ENCODE data around the gene F11R. TPM values are rescaled to one million over a fixed set of nuclear protein-coding genes. Genes with fewer than 3 reads are reported as not detected.

The F11R gene
- total and polyA plus RNA-seq, 2 donors (not counting 1 experiment from before 2014, with no cell fraction given), result 0.50 to 0.66 TPM

- Histone ChIP-seq H3K27me3 (ENCODE audit: control insufficient read depth, insufficient read depth, low read length) (no peaks in the 10 kb centered on the region), H4K20me1 (ENCODE audit: control insufficient read depth, extremely low read depth, insufficient read depth, low read length) (no peaks in the 10 kb centered on the region), H2AFZ (ENCODE audit: low read length) (no peak overlapping the region), H3K36me3 (ENCODE audit: control insufficient read depth, insufficient read depth, low read length) (no peaks in the 10 kb centered on the region), H3K9ac (ENCODE audit: insufficient read depth, low read length) (no peak overlapping the region), H3K4me3 (replicated peaks in 1 of 4; ENCODE audit: control extremely low read depth in 1 of 4, insufficient read depth in 1 of 4, low read depth in 3 of 4, low read length in 4 of 4) (no peak overlapping the region), H3K27ac (ENCODE audit: insufficient read depth, low read length) (no peak overlapping the region), H3K4me1 (ENCODE audit: control insufficient read depth, extremely low read depth, insufficient read depth, low read length) (no peaks in the 10 kb centered on the region), H3K79me2 (ENCODE audit: control insufficient read depth, insufficient read depth, low read length) (no peaks in the 10 kb centered on the region), H3K9me3 (ENCODE audit: control insufficient read depth, insufficient read depth, low read depth, low read length) (no peaks in the 10 kb centered on the region), H3K4me2 (ENCODE audit: extremely low read depth, insufficient read depth, low read length) (no peak overlapping the region)
- DNase-seq (ENCODE audit: low read depth in 2 of 2), result no peak
- TF ChIP-seq CTCF (conservative IDR thresholded peaks at IDR 0.05 in 1 of 2, IDR thresholded peaks at IDR 0.05 in 1 of 2; ENCODE audit: low read depth in 1 of 2, low read length in 2 of 2) (no peak), EZH2 (IDR thresholded peaks at IDR 0.05; ENCODE audit: low read length, missing control alignments) (no peak)
Observed at GRCh38 chr1:160999376-160999775, 21.6 kb downstream of the F11R start.

GRCh38 chr1:160997323-160998038, 23.5 kb downstream of the F11R start:
- Histone ChIP-seq H3K27me3 (ENCODE audit: control insufficient read depth, insufficient read depth, low read length) (no peaks in the 10 kb centered on the region), H3K27ac (ENCODE audit: insufficient read depth, low read length) (no peak overlapping the region), H3K4me2 (ENCODE audit: extremely low read depth, insufficient read depth, low read length) (no peak overlapping the region), H3K9ac (ENCODE audit: insufficient read depth, low read length) (no peak overlapping the region), H3K79me2 (ENCODE audit: control insufficient read depth, insufficient read depth, low read length) (no peaks in the 10 kb centered on the region), H4K20me1 (ENCODE audit: control insufficient read depth, extremely low read depth, insufficient read depth, low read length) (no peaks in the 10 kb centered on the region), H3K36me3 (ENCODE audit: control insufficient read depth, insufficient read depth, low read length) (no peaks in the 10 kb centered on the region), H3K4me3 (replicated peaks in 1 of 4; ENCODE audit: control extremely low read depth in 1 of 4, insufficient read depth in 1 of 4, low read depth in 3 of 4, low read length in 4 of 4) (no peak overlapping the region), H3K9me3 (ENCODE audit: control insufficient read depth, insufficient read depth, low read depth, low read length) (no peaks in the 10 kb centered on the region), H3K4me1 (ENCODE audit: control insufficient read depth, extremely low read depth, insufficient read depth, low read length) (no peaks in the 10 kb centered on the region), H2AFZ (ENCODE audit: low read length) (no peak overlapping the region)
- DNase-seq (ENCODE audit: low read depth in 2 of 2), result peak; percentile 63
- TF ChIP-seq EZH2 (IDR thresholded peaks at IDR 0.05; ENCODE audit: low read length, missing control alignments), result no peak
- peak; percentile 65 to 72 for TF ChIP-seq CTCF (conservative IDR thresholded peaks at IDR 0.05 in 1 of 2, IDR thresholded peaks at IDR 0.05 in 1 of 2; ENCODE audit: low read depth in 1 of 2, low read length in 2 of 2)

- Histone ChIP-seq H4K20me1 (ENCODE audit: control insufficient read depth, extremely low read depth, insufficient read depth, low read length) (no peaks in the 10 kb centered on the region), H3K79me2 (ENCODE audit: control insufficient read depth, insufficient read depth, low read length) (no peaks in the 10 kb centered on the region), H3K9me3 (ENCODE audit: control insufficient read depth, insufficient read depth, low read depth, low read length) (no peaks in the 10 kb centered on the region), H3K27me3 (ENCODE audit: control insufficient read depth, insufficient read depth, low read length) (no peaks in the 10 kb centered on the region), H3K9ac (ENCODE audit: insufficient read depth, low read length) (no peak overlapping the region), H2AFZ (ENCODE audit: low read length) (no peak overlapping the region), H3K36me3 (ENCODE audit: control insufficient read depth, insufficient read depth, low read length) (no peaks in the 10 kb centered on the region), H3K4me2 (ENCODE audit: extremely low read depth, insufficient read depth, low read length) (no peak overlapping the region), H3K27ac (ENCODE audit: insufficient read depth, low read length) (no peak overlapping the region), H3K4me3 (replicated peaks in 1 of 4; ENCODE audit: control extremely low read depth in 1 of 4, insufficient read depth in 1 of 4, low read depth in 3 of 4, low read length in 4 of 4) (no peak overlapping the region), H3K4me1 (ENCODE audit: control insufficient read depth, extremely low read depth, insufficient read depth, low read length) (no peaks in the 10 kb centered on the region)
- peak in 1 of 2 donors; percentile 85 for DNase-seq (ENCODE audit: low read depth in 2 of 2)
- no peak for TF ChIP-seq EZH2 (IDR thresholded peaks at IDR 0.05; ENCODE audit: low read length, missing control alignments)
- TF ChIP-seq CTCF (conservative IDR thresholded peaks at IDR 0.05 in 1 of 2, IDR thresholded peaks at IDR 0.05 in 1 of 2; ENCODE audit: low read depth in 1 of 2, low read length in 2 of 2), result no peak
Observed at GRCh38 chr1:160996178-160996577, 24.8 kb downstream of the F11R start.

All from fibroblast of lung (primary cell).